Right lobe of liver (tissue), 4 donors: Measurements from ENCODE around the gene ERICH2.

Experiments used
- CTCF ChIP-seq, 4 donors: fragments of 200-600 bp in 3 of 4; fragments of 450-650 bp in 1 of 4; IDR thresholded peaks; one replicate each; pipeline versions ENCODE4 v1.5.1 to v1.8.0; 2016 to 2022; ENCODE audit warnings: antibody characterized with exemption in 4 of 4, mild to moderate bottlenecking in 2 of 4
- POLR2A ChIP-seq: fragments of 450-650 bp; IDR thresholded peaks from one replicate; pipeline ENCODE4 v1.6.1; 2017; ENCODE audit warnings: antibody characterized with exemption, mild to moderate bottlenecking
- donor health status: DM: no; HTN: no; CAD: no.
- donor health status: DM: no; HTN: no; CAD: no.
- donor health status: DM: no; HTN: yes; CAD: no.

DNA sequence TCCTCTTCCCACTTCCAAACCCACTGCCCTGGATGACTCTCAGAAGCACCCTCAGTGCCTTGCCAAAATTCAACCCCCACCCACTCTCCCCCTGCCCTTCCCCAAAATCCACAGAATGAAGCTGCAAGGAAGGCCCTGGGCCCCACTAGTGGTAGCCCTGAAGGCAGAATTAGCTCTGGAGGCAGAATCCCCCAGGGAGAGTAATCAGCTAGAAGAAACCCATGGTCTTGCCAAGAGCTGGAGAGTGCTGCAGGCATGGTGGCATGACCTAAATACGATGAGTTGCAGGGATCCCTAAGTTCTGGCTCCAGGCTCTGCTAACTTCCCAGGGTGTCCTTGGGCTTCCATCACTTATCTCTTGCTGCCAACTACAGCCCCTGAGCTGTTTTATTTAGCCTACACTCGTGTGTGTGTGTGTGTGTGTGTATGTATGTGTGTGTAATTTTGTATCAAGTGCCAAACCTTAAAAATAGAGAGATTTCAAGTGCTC, 54.4 kb downstream of the ERICH2 start:
- TF ChIP-seq CTCF (IDR thresholded peaks at IDR 0.05) (no peak), POLR2A (no peak)
